Gastrocnemius medialis (tissue), 4 donors: ENCODE data around the gene PRR16. TPM values are rescaled to one million over a fixed set of nuclear protein-coding genes. Genes with fewer than 3 reads are reported as not detected.

Source experiments
- ATAC-seq, 2 donors: fragments of 150-250 bp; one replicate each; pipeline ENCODE4 v1.9.1; 2016
- DNase-seq, 2 donors: peaks; one replicate each; pipeline ENCODE4 v3.0.0-alpha.2; 2019
- H3K27ac ChIP-seq, 4 donors: fragments of 200-600 bp; sonication (generic); 1 replicate in 1 of 4; 2 replicates in 3 of 4; pipeline ENCODE4 v1.5.1; 2016 to 2018; ENCODE audit warnings: mild to moderate bottlenecking in 2 of 4, moderate library complexity in 1 of 4
- H3K27me3 ChIP-seq, 3 donors: fragments of 200-600 bp; sonication (generic) in 2 of 3; 1 replicate in 1 of 3; 2 replicates in 2 of 3; pipeline versions ENCODE4 v1.5.1 to v1.6.0; 2016 to 2019; ENCODE audit warnings: mild to moderate bottlenecking in 1 of 3, moderate library complexity in 1 of 3
- H3K36me3 ChIP-seq, 2 donors: fragments of 200-600 bp; sonication (generic) in 1 of 2; one replicate each; pipeline ENCODE4 v1.5.1; 2017 to 2018
- H3K4me1 ChIP-seq, 2 donors: fragments of 200-600 bp; sonication (generic) in 1 of 2; one replicate each; pipeline ENCODE4 v1.5.1; 2016 to 2017; ENCODE audit warnings: mild to moderate bottlenecking in 2 of 2
- H3K4me3 ChIP-seq, 4 donors: fragments of 200-600 bp; sonication (generic) in 3 of 4; 1 replicate in 1 of 4; 2 replicates in 3 of 4; pipeline ENCODE4 v1.5.1; 2016 to 2019; ENCODE audit warnings: mild to moderate bottlenecking in 2 of 4
- H3K9me3 ChIP-seq, 3 donors: fragments of 200-600 bp; sonication (generic) in 2 of 3; 1 replicate in 1 of 3; 2 replicates in 2 of 3; pipeline ENCODE4 v1.5.1; 2016 to 2019
- POLR2A ChIP-seq, 2 donors: fragments of 450-650 bp; IDR thresholded peaks; one replicate each; pipeline ENCODE4 v1.6.1; 2017; ENCODE audit warnings: antibody characterized with exemption in 2 of 2, mild to moderate bottlenecking in 2 of 2, moderate library complexity in 2 of 2
- in situ Hi-C, 4 donors: fragments of 200-750 bp; cut with MboI; loops; one replicate each; pipeline versions ENCODE4 v1.15.0 to v1.8.0; 2017; ENCODE audit warnings: low sequenced_read_pairs in 4 of 4
- intact Hi-C: fragments of 100-400 bp; cut with DNase I; formaldehyde crosslinking; loops from one replicate; pipeline ENCODE4 v1.15.1; 2023; ENCODE audit warnings: low total_unique reads
- total RNA-seq, 4 donors: library from RNA; depleted of rRNA; stranded (reverse); fragments of >200 nt; gene quantifications; one replicate each; pipeline versions ENCODE4 v1.1.0 to v1.2.3, GENCODE V29; 2016
- TF ChIP-seq, protein P1 (sequence below), 5 experiments: fragments of 450-650 bp in 3 of 5; fragments of 200-600 bp in 2 of 5; sonication (generic) in 2 of 5; IDR thresholded peaks in 4 of 5; conservative IDR thresholded peaks in 1 of 5; 1 replicate in 4 of 5; 2 replicates in 1 of 5; pipeline ENCODE4 v1.5.1; 2016 to 2019; ENCODE audit warnings: antibody characterized with exemption in 5 of 5, mild to moderate bottlenecking in 3 of 5, moderate library complexity in 3 of 5

The PRR16 gene
- total RNA-seq, 4 donors from 2014 or later, result 0.66 to 3.9 (median 2.6) TPM

DNA sequence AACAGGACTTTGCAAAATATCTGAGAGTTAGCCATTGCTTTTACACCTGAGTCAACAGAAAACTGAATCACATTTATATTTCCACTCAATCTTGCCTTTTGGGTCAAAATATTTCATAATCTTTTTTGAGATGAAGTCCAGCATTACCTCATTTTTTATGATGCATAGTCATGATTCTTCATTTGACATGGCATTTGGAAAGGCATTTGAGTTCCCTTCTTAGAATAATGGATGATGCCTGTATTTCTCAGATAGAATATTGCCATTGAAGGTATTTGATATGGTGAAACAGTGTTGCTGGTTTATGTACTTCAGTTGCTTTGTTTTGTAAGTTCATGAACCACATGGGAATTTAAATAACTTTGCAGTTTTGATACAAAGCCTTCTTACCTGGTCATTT is 180.4 kb downstream of the PRR16 start:
- in situ Hi-C loops, result no loop called here
- Histone ChIP-seq H3K36me3 (no peaks in the 10 kb centered on the region), H3K4me1 (no peaks in the 10 kb centered on the region), H3K27ac (no peak overlapping the region), H3K4me3 (no peak overlapping the region), H3K27me3 (no peaks in the 10 kb centered on the region), H3K9me3 (no peaks in the 10 kb centered on the region)
- intact Hi-C loops, result no loop called here
- no peak for TF ChIP-seq POLR2A (IDR thresholded peaks at IDR 0.05)
- TF ChIP-seq, protein P1, sequence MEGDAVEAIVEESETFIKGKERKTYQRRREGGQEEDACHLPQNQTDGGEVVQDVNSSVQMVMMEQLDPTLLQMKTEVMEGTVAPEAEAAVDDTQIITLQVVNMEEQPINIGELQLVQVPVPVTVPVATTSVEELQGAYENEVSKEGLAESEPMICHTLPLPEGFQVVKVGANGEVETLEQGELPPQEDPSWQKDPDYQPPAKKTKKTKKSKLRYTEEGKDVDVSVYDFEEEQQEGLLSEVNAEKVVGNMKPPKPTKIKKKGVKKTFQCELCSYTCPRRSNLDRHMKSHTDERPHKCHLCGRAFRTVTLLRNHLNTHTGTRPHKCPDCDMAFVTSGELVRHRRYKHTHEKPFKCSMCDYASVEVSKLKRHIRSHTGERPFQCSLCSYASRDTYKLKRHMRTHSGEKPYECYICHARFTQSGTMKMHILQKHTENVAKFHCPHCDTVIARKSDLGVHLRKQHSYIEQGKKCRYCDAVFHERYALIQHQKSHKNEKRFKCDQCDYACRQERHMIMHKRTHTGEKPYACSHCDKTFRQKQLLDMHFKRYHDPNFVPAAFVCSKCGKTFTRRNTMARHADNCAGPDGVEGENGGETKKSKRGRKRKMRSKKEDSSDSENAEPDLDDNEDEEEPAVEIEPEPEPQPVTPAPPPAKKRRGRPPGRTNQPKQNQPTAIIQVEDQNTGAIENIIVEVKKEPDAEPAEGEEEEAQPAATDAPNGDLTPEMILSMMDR (IDR thresholded peaks at IDR 0.05 in 4 of 5, conservative IDR thresholded peaks at IDR 0.05 in 1 of 5), result no peak
- ATAC-seq (no peak), DNase-seq (no peak)

DNA sequence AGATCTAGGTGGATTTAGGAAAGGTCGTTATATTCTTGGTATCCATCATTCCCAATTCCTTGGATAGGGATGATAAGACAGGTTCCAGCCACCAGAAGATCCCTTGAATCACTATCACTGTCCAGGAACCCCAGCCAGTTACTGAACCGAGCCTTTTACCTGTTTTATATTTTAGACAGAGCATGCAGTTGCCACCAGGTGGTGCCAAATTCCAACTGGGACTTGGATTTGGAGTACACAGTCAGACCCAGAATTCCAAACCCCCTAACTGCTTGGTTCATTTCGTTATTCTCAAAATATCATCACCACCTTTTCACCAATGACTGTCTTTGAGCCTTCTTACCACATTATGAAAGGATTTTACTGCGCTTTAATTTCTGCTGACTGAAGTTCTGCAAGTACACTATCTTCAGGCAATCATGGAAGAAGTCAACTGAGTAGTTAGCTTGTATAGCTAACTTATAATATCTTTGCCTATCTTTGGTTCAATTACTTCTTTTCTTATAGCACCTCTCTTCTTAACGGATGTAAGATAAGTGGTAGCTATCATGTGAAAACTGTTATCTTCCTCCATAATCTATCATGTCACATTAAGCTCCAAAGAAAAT is 191.8 kb downstream of the PRR16 start:
- no peaks in the 10 kb centered on the region for H3K9me3 ChIP-seq
- intact Hi-C loops, result loop anchor here (10.0 kb wide), 1 partner anchor 1289 kb away; no protein-coding TSS in a partner anchor
- H3K27ac ChIP-seq, result no peak overlapping the region
- H3K36me3 ChIP-seq, result no peaks in the 10 kb centered on the region
- DNase-seq, result no peak
- in situ Hi-C loops, result no loop called here
- ATAC-seq, result no peak
- no peaks in the 10 kb centered on the region for H3K27me3 ChIP-seq
- no peak for TF ChIP-seq POLR2A (IDR thresholded peaks at IDR 0.05)
- TF ChIP-seq, protein P1 (IDR thresholded peaks at IDR 0.05 in 4 of 5, conservative IDR thresholded peaks at IDR 0.05 in 1 of 5), result no peak
- no peaks in the 10 kb centered on the region for H3K4me1 ChIP-seq
- no peak overlapping the region for H3K4me3 ChIP-seq

DNA sequence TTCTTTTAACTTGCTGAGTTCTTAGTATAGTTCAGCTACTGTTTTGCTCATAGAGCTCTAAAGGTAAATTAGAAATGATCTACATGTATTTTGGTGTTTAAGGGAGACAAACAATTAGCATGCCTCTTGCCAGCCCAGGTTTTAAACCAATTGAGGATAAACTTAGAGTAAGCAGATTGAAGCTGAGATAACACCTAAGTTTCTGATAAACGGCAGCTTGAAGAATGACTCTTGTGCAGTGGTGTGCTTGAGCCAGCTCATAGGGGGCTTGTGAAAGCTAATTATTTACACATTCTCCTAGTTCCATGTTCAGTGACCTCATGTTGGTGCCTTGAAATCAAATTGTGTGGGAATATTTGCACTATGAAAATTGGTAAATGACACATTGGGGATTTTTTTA is 193.0 kb downstream of the PRR16 start:
- in situ Hi-C loops (no loop called here), intact Hi-C loops (loop anchor here (10.0 kb wide), 1 partner anchor 1288 kb away; no protein-coding TSS in a partner anchor)
- Histone ChIP-seq H3K27me3 (no peaks in the 10 kb centered on the region), H3K27ac (no peak overlapping the region), H3K36me3 (no peaks in the 10 kb centered on the region), H3K9me3 (no peaks in the 10 kb centered on the region), H3K4me3 (no peak overlapping the region), H3K4me1 (no peaks in the 10 kb centered on the region)
- ATAC-seq (no peak), DNase-seq (no peak)
- TF ChIP-seq, protein P1 (IDR thresholded peaks at IDR 0.05 in 4 of 5, conservative IDR thresholded peaks at IDR 0.05 in 1 of 5), result no peak
- no peak for TF ChIP-seq POLR2A (IDR thresholded peaks at IDR 0.05)

DNA sequence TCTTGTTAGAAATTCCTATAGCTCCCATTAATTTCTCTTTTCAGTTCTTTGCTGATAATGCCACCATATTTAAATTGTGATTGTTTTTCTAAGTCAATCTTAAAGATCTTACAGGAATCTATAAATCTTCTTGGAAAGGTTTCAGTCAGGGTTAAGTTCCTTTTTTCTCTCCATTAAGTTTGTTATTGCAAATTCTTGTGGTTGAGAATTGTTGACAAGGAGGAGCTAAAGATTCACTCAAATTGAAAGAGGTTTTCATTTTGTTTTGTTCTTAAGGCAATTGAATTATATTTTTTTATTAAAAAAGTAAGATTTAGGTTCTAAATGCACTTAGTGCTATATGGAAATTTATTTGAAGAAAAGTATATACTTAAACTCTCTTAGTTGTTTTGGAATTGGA is 213.4 kb downstream of the PRR16 start:
- H3K36me3 ChIP-seq, result no peaks in the 10 kb centered on the region
- no peaks in the 10 kb centered on the region for H3K4me1 ChIP-seq
- TF ChIP-seq POLR2A (IDR thresholded peaks at IDR 0.05), result no peak
- TF ChIP-seq, protein P1 (IDR thresholded peaks at IDR 0.05 in 4 of 5, conservative IDR thresholded peaks at IDR 0.05 in 1 of 5), result no peak
- H3K9me3 ChIP-seq, result no peaks in the 10 kb centered on the region
- no peak for DNase-seq
- no peaks in the 10 kb centered on the region for H3K27me3 ChIP-seq
- in situ Hi-C loops (no loop called here), intact Hi-C loops (no loop called here)
- H3K4me3 ChIP-seq, result no peak overlapping the region
- H3K27ac ChIP-seq, result no peak overlapping the region
- no peak for ATAC-seq

DNA sequence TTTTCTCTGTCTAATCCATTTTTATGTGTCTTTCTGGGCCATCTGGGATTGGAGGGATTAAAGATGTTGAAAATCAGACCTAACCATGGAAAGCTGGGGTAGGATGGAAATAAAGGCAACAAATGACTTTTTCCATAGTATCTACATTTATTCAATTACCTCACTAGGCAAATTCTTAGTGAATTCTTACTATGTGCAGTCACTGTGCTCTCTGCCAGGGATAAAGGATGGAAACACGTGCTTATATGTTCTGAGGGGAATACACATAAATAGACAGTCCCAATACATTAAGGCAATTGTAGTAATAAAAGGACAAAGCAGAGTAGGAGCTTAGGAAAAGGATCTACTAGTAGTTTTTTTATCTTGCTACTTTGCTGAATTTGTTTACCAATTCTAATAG is 214.2 kb downstream of the PRR16 start:
- in situ Hi-C loops, result no loop called here
- TF ChIP-seq, protein P1 (IDR thresholded peaks at IDR 0.05 in 4 of 5, conservative IDR thresholded peaks at IDR 0.05 in 1 of 5), result no peak
- H3K4me3 ChIP-seq, result no peak overlapping the region
- DNase-seq, result no peak
- H3K27me3 ChIP-seq, result no peaks in the 10 kb centered on the region
- H3K4me1 ChIP-seq, result no peaks in the 10 kb centered on the region
- intact Hi-C loops, result no loop called here
- no peaks in the 10 kb centered on the region for H3K9me3 ChIP-seq
- no peak overlapping the region for H3K27ac ChIP-seq
- no peak for ATAC-seq
- no peaks in the 10 kb centered on the region for H3K36me3 ChIP-seq
